HG03460 (cell line): ENCODE results near the gene CYP27C1.

Experiments
- ATAC-seq: cut with Tn5 transposase; IDR thresholded peaks from one replicate; pipeline ENCODE4 v1.9.1; 2021; ENCODE audit not compliant: unreplicated experiment

The CYP27C1 gene

DNA sequence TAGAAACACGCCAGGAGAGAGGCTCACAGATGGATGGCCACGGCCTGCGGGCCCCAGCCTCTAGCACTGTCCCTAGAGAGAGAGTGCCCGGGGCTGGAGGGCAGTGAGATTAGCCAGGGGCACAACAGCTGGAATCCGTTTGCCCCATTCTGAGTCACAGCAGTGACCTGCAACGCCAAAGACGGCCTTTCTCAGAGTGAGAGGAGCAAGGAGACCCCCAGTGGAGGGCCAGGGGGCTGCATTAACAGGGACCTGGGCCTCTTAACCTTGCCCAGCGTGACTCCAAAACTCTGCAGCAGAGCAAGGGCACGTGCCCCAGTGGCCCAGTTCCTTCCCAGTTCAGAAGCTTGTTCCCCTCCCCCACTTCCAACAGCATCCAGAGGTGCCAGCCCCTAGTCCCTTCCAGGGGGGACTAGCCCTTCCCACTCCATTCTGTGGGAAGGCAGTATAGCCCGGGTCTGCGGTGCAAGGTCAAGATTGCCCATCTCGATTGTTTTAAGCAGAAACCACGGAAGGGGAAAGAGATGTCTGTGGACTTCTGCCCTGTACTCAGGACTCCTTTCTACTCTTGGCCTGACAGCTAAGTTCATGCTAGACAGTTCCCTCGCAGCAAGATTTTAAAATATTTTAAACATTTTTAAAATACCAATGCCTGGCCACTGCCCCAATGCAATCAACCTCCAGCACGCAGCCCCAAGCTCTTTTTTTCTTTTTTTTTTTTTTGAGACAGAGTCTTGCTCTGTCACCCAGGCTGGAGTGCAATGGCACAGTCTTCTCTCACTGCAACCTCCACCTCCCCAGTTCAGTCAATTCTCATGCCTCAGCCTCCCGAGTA lies 62.2 kb downstream of the CYP27C1 start:
- ATAC-seq, result no peak

DNA sequence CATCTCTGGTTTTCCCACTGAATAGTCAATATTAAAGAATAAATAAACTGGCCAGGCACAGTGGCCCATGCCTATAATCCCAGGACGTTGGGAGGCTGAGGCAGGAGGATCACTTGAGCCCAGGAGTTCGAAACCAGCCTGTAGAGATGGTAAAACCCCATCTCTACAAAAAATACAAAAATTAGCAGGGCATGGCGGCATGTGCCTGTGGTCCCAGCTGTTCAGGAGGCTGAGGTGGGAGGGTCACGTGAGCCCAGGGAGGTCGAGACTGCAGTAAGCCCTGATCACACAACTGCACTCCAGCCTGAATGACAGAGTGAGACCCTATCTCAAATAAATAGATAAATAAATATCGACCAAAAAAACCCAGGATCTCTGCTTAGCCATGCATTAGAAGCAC lies 63.0 kb downstream of the CYP27C1 start:
- no peak for ATAC-seq

DNA sequence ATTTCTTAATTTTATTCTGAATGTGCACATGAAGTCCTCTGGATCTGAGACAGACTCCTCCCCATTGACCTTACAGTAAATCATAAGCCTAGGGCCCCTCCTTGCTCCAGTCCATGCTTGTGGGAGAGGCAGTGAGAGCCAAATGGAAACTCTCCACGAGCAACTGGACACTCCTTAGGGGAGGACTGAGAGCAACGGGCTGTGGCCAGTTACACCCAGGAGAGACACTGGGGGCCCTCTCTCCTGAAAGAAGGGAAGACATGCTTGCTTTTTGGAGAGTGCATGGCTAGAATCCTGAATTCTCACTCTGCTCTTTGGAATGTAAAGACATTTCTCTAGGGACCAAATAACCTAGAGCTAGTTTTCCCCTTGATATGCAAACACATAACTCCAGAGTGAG lies 64.2 kb downstream of the CYP27C1 start:
- ATAC-seq, result no peak

DNA sequence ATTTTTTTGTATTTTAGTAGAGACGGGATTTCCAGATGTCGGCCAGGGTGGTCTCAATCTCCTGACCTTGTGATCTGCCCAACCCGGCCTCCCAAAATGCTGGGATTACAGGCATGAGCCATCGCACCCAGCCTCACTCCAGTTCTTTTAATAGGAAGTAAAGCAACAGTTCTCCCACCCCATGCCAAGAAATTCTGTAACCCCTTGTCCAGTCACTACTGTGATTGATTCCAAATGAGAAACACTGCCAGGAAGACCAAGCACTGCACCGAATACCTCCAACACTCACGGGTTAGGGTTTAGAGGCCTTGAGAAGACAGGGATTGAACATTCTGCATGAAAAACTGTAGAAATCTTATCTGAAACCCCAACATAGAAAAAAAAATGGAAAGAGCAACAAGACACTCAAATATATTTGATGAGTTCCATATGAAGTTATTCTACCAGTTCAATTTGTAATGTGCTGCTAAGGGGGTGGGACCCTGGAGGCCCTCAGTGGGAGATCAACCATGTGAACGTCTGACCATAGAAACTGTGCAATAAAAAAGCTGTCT lies 65.0 kb downstream of the CYP27C1 start:
- no peak for ATAC-seq

DNA sequence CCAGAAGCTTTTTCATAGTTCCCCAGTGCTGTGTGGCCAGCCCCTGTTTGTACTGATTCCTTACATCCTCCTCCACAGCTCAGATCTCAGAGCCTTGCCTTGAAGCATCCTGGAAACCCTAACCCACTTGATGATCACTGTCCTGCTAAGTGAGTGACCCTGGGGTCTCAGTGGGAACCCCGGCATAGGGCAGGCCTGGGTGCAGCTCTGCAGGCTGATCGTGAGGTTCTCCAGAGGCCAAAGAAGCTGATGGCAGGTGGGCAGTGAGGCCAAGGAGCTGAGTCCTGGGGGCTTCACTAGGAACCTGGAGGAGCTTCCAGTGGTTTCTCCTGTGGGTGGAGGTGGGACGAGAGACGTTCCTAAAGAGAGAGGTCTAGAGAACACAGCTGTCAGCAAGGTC lies 65.7 kb downstream of the CYP27C1 start:
- no peak for ATAC-seq

DNA sequence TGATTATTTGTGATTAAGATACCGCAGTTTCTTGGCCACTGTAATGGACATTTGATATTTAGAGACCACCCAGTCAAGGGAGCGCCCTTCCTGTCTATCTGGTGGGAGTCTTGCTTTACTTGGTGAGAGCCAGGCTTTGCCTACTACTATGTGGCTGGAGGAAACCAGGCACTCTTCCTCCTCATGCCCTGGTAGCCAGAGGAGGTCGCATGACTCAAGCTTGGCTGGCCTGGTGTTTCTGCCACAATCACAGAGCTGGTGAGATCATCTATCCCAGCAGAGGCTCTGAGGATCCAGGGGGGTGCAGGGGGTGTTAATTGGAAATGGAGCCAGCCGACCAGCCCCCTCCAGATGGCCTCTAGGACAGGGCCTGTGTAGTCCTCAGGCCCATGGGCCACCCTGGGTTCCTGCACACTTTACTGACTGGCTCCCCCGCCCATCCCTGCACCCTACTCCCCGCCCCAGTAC lies 66.4 kb downstream of the CYP27C1 start:
- no peak for ATAC-seq

DNA sequence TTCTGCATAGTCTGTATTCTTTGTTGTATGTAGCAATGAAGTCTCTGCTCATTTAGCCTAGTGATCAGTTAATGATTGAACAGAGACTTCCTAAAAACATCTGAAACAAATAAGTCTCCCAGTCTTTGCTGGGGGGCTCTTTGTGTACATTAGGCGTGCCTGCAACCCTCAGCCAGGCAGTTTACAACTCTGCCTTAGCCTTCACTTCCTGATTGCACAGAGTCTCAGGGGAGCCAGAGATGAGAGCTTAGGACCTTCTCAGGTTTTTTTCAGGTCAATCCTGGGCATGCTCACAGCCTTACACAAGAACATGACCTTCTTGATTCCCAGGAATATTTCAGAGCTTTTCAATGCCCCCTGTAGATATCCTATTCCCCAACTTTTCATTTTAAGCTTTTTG lies 69.1 kb downstream of the CYP27C1 start:
- no peak for ATAC-seq

DNA sequence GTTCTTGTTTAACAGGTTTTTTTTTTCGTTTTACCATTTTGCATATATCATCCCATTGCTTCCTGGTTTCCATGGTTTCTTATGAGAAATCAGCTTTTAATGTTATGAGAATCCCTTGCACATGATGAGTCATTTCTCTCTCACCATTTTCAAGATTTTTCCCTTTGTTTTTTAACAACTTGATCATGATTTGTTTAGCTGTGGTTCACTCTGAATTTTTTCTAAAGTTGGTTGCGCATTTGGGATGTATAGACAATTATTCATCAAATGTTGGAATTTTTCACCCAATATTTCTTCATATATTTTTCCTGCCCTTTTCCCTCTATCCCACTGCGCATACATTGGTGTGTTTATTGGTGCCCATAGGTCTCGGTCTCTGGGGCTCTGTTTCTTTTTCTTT lies 70.7 kb downstream of the CYP27C1 start:
- no peak for ATAC-seq

DNA sequence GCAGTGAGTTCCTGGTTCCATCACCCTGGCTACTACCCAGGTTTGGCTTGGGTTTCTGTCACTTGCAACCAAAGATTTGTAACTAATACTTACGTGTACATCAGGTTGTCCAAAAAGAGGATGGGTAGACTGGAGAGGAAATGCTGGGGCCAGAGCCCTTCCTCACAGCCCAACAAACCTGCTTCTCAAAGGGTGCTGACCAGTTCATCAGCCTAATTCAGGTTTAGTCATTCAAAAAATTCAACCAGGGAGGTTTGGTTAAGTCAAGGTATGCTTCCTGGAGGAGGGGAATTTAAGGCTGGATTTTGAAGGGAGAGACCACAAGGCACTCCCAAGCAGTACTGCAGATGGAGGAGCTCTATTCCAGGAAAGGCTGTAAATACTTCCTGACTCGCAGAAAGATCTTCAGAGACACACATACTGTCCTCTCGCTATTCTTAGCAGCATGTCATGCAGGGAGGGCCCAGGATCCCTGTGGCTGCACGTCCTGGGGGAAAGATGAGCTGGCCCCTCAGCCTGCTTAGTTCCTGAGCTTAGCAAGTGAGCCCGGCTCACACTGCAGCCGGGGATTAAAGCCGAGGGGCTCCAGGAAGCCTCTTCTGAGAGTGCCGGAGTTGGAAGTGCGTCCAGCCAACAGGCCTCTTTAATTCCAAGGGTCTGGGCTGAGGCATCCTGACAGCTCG lies 73.1 kb downstream of the CYP27C1 start:
- ATAC-seq, result no peak

DNA sequence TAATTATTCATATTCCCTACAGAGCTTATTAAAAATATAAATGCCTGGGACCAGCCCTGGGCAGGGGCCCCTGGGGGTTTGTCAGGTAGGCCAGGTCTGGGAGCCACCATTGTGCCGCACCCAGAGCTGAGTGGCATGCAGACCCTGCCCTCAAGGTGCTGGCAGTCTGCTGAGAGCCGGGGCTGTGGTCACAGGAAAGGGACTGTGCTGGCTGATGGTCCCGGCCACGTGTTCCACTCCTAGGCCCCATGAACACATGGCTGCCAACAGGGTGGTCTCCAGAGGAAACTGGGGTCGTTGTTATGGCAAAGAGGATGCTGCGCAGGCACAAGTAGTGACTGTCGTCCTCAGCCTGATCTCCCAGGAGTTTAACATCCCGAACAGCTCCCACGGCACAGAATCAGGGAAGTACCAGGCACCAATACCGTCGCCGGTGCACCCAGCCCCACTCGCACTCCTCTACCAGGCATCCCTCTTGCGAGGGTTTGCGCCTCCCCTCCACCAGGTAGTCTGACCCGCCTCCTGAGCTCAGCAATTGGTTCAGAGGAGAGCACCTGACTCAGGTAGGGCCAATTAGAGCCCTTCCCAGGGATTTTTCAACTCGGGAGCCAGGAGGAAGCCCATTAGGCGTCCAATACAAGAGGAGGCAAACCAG lies 73.9 kb downstream of the CYP27C1 start:
- no peak for ATAC-seq

DNA sequence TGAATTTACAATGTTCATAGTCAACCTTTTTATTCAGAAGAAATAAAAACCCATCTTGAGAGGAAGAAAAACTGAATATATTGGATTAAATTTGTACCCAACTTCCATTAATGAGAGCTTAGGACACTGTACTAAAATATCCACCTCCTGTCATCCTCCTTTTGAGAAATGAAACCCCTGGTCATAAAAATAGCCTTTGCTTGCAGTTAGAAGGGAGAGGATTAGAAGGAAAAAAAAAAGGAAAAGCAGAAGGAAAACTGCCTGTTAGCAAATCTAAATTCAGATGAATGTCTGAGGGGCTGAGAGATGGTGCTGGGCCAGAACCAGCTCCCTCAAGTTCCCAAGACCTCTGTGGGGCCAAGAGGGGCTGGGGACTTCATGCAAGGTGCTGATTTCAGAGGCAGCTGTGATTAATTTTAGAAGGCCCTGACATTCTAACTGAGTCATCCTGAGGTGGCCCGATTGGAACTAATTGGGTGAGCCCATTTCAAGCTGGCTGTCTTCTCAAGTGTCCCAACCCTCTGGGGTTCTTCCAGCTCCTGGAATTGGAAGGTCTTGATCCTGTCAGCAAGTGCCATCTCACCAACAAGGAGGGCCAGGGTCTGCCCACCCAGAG lies 74.7 kb downstream of the CYP27C1 start:
- no peak for ATAC-seq

DNA sequence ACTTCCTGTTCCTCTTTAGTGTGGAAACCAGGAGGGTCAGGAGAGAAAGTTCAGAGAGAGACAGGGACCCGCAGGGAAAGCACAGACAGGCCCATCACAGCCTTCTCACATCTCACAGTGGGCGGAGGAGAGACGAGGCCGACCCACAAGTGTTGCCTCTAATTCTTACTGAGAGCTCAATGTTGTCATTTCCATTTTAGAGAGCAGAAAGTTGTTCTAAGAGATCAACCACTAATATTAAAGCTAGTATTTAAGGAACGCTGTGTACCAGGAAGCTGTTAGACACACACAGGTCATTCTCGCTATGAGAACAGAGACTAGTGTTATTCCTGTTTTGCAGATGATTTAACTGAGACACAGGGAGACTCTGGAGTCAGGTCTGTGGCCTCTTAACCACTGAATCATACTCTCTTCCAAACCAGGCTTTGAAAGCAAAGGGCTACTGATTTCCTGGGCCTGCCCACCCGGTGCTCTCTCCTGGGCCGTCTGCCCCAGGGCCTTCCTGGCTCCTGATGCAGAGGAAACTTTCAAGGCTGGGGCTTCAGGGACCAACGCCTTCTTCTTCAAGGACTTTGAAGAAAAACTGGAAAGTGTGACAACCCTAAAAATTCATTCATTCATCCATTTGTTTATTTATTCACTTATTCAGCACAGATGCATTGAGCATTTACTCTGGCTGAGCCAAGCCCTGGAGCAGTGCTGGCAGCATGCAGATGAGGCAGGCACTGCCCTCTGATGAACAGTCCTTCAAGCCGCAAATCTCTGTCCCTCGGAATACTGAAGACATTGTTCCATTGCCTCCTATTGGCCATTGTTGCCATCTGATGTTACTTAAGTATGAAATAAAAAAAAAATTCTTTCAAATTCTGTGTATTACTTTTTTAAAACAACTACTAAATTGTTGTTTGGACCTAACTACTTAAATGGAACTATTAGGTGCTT lies 76.0 kb downstream of the CYP27C1 start:
- no peak for ATAC-seq

DNA sequence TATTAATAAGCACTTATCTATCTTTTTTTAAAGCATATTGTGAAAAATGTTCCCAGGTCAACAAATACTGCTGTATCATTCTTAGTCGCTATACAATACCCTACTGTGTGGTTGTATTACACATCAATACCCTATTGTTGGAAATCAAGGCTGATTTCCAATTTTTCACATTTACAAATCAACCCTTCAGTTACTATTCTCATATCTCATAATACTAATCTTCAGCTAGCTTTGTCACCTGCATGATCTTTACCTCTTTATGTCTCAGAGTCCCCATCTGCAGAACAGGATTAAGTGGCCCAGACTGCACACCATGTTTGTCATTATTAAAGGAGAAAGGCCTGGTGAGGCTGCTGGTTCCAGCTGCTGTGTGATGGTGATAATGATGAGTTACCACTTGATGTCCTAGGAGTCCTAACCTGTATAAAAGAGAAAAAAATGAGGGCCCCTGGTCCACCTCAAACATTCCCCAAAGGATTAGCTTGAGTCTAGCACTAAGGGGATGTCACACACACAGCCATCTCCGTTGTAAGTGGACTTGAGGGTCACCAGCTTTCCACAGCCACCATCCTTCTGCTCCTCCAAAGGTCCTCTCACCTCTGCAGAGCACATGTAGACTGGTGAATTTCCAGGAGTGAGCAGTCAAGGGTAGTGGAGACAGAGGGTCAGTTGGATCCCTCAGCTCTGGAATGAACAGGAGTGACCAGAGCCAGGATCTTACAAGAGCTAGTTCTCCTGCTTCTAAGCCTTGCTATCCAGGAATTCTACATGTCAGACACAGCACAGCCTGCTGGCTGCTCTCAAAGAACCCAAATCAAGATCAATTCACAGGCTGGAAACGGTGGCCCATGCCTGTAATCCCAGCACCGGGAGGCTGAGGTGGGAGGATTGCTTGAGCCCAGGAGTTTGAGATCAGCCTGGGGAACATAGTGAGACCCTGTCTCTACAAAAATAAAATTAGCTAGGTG lies 77.2 kb downstream of the CYP27C1 start:
- no peak for ATAC-seq

DNA sequence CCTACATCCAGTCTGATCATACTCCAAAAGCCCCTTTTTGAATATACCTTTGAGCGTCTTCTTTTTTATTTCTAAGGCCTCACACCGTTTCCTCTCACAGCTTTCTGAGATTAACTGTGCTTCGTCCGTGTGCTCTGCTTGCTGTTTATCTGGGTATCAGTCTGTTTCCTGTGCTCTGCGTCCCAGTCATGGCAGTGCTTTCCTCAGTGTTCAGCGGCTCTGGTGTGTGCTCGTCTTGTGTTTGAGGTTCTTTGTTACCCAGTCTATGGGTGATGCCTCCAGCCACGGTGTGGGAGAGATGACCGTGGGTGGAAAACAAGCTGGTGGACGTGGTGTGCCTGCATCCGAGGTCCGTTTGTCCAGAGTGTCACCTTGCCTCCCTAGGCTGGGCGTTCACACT lies 79.6 kb downstream of the CYP27C1 start:
- ATAC-seq, result no peak

DNA sequence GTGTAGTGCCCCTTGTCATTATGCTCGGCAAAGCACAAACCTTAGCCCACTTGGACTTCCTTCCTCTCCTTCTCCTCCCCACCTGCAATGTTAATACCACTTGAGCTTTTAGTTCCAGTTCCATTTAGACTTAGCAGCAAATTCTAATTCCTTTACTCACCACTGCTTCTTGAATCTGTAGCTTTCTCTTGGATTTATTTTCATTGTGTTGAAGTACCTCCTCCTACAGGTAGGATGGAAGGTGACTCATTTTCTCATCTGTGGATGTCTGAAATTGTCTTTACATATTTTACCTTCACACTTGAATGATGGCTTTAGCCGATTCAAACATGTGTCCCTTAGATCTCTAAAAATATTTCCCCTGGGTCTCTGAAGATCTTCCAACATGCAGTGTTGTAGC lies 80.3 kb downstream of the CYP27C1 start:
- no peak for ATAC-seq

DNA sequence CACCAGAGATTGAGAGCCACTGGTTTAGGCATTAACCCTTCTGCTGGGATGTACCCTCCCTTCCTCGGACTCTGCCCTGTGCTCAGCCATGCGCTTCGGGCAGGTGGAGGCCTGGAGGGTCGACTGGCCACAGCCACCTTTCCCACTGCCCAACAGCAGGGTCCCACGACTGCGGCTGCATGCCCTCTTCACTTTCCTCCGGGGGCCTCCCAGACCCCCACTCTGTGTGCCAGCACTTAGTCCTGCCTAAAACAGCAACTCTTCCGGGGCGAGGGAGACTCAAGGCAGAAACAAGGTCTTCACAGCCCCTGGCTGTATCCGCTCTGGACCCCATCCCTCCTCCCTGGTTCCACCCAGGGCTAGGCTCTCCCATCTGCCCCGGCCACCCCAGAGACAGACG lies 81.8 kb downstream of the CYP27C1 start:
- no peak for ATAC-seq

DNA sequence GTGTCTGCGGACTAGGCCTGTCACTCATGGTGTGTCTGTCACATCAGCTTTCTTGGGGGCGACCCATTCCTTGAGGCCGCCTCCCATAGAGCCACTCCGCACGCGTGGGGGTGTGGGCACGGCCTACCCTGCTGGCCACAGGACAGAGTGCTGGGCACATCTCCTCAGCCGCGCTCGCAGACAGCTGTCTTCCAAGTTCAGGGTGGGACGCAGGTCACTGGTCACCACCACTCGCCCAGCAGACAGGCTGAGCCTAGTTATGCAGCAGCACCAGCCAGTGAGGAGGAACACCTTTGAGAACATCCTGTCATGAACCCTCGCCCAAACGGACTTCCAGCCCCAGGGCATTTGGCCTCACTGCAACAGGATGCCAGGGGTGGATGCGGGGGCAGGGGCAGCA lies 82.4 kb downstream of the CYP27C1 start:
- no peak for ATAC-seq

DNA sequence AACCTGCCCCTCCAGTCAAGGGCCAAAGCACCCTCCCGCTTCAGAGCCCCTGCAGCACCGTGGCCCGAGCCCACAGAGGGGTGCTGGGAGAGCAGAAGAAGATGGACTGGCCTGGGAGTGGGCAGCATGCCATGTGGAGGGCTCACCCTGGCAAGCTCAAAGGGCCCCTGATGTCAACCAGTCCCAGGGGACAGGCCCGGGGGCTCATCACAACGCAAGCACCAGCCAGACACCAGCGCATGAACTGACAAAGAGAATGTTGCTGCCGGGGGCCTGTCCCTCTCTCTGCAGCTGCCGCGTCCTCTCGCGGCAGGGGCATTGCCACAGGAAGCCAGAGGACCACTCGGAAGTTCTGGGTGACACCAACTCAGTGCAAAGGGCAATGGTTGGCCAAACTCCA lies 82.9 kb downstream of the CYP27C1 start:
- no peak for ATAC-seq
